ENCODE data around the gene DNAJC3.
"Not testable (repeated sequence)": the region's sequence is repeated elsewhere in the genome, so short reads cannot be mapped to it uniquely, and the experiment has no call there.

The DNAJC3 gene

DNA sequence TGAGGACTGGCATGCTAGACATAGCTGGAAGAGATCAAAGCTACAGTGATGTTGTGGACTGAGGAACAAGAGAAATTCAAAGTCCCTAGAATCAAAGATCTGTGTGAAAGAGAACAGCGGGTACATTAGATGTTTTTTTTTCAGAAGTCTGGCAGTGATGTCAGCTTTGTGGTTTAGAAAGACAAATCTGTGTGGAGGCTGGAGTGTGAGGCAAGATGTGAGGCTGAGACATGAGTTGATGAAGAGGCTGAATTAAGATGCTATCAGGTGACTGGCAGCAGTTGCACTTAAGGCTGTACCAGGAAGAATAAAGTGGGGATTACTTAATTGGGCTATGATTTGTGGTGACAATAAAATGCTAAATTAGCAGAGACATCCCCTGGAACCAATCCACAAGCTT, 46.5 kb downstream of the DNAJC3 start:
- no peak for DNase-seq (ENCODE audit: extremely low spot score)
- CTCF ChIA-PET, result no interaction called here
- POLR2A ChIA-PET, result no interaction called here
- TF ChIP-seq, protein P1, sequence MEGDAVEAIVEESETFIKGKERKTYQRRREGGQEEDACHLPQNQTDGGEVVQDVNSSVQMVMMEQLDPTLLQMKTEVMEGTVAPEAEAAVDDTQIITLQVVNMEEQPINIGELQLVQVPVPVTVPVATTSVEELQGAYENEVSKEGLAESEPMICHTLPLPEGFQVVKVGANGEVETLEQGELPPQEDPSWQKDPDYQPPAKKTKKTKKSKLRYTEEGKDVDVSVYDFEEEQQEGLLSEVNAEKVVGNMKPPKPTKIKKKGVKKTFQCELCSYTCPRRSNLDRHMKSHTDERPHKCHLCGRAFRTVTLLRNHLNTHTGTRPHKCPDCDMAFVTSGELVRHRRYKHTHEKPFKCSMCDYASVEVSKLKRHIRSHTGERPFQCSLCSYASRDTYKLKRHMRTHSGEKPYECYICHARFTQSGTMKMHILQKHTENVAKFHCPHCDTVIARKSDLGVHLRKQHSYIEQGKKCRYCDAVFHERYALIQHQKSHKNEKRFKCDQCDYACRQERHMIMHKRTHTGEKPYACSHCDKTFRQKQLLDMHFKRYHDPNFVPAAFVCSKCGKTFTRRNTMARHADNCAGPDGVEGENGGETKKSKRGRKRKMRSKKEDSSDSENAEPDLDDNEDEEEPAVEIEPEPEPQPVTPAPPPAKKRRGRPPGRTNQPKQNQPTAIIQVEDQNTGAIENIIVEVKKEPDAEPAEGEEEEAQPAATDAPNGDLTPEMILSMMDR (IDR thresholded peaks at IDR 0.05; ENCODE audit: control extremely low read depth, extremely low read depth, low read depth, missing control alignments), result no peak

DNA sequence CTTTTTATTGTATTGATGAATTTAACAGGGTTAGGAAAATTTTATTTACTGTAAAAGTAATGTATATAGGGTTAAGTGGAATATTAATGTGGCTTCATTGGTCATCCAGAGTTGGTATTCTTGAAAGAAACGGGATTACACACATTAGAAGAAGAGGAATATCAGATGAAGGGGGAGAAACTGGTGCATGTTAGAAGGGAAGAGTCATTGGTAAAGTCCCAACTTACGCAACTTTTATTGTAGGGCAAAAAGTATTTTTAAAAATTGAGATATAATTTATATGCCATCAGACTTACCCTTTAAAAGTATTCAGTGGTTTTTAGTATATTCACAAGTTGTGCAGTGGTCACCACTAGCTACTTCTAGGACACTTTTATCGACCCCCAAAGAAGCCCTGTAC, 47.3 kb downstream of the DNAJC3 start:
- TF ChIP-seq, protein P1 (IDR thresholded peaks at IDR 0.05; ENCODE audit: control extremely low read depth, extremely low read depth, low read depth, missing control alignments), result no peak
- DNase-seq (ENCODE audit: extremely low spot score), result no peak
- ChIA-PET POLR2A (no interaction called here), CTCF (no interaction called here)

DNA sequence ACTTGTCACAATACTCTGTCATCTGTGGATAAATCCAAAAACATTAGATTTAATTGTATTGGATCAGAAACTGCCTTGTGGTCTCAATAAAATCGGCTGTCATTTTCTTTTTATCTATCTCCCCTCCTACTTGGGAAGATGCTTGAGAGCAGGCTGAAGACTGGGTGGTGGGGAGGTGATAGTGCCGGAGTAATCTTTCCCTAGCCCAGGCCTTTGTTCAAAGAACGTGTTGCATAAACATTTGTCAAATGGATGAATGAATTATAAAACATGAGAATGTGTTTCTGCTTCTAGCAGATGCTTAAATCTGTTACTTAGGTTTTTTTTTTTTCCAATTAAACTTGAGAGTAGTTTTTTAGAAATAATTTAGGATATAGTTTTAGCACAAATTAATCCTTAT, 49.9 kb downstream of the DNAJC3 start:
- POLR2A ChIA-PET, result no interaction called here
- CTCF ChIA-PET, result no interaction called here
- TF ChIP-seq, protein P1 (IDR thresholded peaks at IDR 0.05; ENCODE audit: control extremely low read depth, extremely low read depth, low read depth, missing control alignments), result no peak
- no peak for DNase-seq (ENCODE audit: extremely low spot score)

DNA sequence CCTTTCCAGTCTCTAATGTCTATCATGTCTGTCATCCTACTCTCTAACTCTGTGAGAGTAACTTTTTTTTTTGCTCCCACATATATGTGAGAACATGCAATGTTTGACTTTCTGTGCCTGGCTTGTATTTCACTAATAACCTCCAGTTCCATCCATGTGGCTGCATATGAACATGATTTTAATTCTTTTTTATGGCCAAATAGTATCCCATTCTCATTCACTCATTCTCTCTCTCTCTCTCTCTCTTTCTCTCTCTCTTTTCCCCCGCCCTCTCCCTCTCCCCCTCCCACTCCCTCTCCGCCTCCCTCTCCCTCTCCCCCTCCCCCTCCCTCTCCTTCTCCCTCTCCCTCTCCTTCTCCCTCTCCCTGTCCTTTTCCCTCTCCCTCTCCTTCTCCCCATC, 52.0 kb downstream of the DNAJC3 start:
- ChIA-PET CTCF (interaction anchor here (1.7 kb wide), 1 partner anchor 11 kb away, joined by 3 read pairs; no protein-coding TSS in a partner anchor), POLR2A (no interaction called here)
- TF ChIP-seq, protein P1 (IDR thresholded peaks at IDR 0.05; ENCODE audit: control extremely low read depth, extremely low read depth, low read depth, missing control alignments), result no peak
- no peak for DNase-seq (ENCODE audit: extremely low spot score)

DNA sequence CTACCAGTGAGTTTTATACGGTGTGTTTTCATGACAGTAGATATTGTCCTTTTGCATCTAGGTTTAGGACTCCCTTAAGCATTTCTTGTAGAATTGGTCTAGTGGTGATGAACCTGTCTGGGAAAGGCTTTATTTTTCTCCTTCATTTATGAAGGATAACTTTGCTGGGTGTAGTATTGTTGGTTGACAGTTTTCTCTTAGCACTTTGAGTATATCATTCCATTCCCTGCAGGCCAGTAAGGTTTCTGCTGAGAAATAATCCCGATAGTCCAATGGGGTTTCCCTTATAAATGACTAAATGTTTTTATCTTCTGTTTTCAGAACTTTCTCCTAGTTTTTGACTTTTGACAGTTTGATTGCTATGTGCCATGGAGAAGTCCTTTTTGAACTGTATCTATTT, 57.2 kb downstream of the DNAJC3 start:
- TF ChIP-seq, protein P1 (IDR thresholded peaks at IDR 0.05; ENCODE audit: control extremely low read depth, extremely low read depth, low read depth, missing control alignments), result no peak
- no peak for DNase-seq (ENCODE audit: extremely low spot score)
- ChIA-PET POLR2A (no interaction called here), CTCF (no interaction called here)

DNA sequence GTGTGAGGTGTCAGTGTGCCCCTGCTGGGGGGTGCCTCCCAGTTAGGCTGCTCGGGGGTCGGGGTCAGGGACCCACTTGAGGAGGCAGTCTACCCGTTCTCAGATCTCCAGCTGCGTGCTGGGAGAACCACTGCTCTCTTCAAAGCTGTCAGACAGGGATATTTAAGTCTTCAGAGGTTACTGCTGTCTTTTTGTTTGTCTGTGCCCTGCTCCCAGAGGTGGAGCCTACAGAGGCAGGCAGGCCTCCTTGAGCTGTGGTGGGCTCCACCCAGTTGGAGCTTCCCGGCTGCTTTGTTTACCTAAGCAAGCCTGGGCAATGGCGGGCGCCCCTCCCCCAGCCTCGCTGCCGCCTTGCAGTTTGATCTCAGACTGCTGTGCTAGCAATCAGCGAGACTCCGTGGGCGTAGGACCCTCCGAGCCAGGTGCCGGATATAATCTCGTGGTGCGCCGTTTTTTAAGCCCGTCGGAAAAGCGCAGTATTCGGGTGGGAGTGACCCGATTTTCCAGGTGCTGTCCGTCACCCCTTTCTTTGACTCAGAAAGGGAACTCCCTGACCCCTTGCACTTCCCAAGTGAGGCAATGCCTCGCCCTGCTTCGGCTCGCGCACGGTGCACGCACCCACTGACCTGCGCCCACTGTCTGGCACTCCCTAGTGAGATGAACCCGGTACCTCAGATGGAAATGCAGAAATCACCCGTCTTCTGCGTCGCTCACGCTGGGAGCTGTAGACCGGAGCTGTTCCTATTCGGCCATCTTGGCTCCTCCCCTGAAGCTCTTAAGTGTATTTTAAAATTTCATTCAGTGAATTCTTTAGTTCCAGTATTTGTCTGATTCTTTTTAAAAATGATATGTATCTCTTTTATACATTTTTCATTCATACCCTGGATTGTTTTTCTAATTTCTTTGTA, 63.4 kb downstream of the DNAJC3 start:
- CTCF ChIA-PET; DNase-seq (ENCODE audit: extremely low spot score); POLR2A ChIA-PET: not testable (repeated sequence)

DNA sequence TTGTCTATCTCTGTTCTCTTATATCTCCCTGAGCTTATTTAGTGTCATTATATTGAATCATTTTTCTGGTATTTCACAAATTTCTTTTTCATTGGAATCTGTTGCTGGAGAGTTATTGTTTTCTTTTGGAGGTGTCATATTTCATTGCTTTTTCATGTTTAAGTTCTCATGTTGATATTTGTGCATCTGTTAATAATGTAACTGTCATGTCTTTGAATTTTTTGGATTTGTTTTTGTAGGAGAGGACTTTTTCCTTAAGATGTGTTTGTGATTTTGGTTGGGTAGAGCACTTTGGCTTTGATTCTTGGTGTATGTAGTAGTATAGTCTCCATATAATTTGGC, 64.0 kb downstream of the DNAJC3 start:
- CTCF ChIA-PET, result no interaction called here
- no peak for DNase-seq (ENCODE audit: extremely low spot score)
- TF ChIP-seq, protein P1 (IDR thresholded peaks at IDR 0.05; ENCODE audit: control extremely low read depth, extremely low read depth, low read depth, missing control alignments), result no peak
- POLR2A ChIA-PET, result no interaction called here
